GM19395 (cell line): ENCODE data around the gene PPP1R12C.
"Not testable (repeated sequence)": the region's sequence is repeated elsewhere in the genome, so short reads cannot be mapped to it uniquely, and the experiment has no call there.

ENCODE experiments used
- ATAC-seq: cut with Tn5 transposase; IDR thresholded peaks from one replicate; pipeline ENCODE4 v1.9.1; 2021; ENCODE audit warnings: mild to moderate bottlenecking, moderate library complexity; ENCODE audit not compliant: unreplicated experiment

PPP1R12C gene

GRCh38 chr19:55116859-55117662, at the start of gene PPP1R12C:
PPP1R12C (minus strand) TSS chr19:55117637; CDS start chr19:55117543, 94 bp downstream.
- ATAC-seq: no peak

- ATAC-seq: no peak
Measured at GRCh38 chr19:55166530-55167268, 49.3 kb upstream of the PPP1R12C start, which contains the start of gene DNAAF3. DNAAF3 (minus strand) TSS chr19:55166613; CDS start chr19:55166413, 200 bp downstream.

DNA sequence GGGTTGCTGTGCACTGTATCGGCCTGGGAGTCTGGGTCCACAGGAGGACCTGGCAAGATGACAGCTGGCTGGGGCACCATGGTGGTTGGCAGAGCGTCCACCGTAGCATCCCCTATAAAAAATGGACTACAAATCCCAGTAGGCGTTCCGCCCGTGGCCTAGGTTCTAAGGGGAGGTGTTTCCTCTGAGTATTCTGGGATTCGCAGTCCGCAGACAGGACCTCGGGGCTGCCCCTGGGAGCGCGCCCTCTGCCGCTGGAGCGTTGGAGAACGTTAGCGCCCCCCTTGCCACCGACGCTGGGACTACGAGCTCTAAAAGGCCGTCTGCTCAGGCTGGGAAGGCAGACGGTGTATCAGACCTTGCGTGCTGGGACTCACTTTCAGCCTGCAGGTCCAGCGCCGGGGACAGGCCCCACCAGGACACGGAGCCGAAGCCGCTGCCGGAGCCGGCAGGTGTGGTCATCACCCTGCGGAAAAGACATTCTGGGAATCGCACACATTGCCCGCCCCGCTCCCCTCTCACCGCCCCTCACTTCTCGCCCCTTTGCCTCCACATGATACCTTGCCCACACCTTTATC, 48.6 kb upstream of the PPP1R12C start:
- ATAC-seq: no peak

- no peak for ATAC-seq
Measured at GRCh38 chr19:55161571-55162322, 44.3 kb upstream of the PPP1R12C start.

DNA sequence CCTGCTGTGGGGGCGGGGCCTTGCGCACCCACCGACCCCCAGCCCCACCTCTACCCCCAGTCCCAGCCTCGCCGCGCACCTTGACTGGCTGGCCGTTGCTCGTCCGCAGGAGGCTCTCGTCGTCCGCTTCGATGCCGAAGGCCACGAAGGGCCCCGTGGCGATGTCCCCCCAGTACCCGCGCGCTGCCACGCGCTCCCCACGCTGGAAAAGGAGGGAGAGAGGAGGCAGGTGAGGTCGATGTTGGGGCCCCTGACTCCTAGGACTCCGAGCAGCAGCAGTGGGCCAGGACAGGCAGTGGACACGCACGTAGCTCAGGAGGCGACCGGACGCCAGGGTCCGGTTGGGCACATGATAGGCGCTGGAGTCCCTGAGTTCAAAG, 43.5 kb upstream of the PPP1R12C start:
- ATAC-seq: no peak

DNA sequence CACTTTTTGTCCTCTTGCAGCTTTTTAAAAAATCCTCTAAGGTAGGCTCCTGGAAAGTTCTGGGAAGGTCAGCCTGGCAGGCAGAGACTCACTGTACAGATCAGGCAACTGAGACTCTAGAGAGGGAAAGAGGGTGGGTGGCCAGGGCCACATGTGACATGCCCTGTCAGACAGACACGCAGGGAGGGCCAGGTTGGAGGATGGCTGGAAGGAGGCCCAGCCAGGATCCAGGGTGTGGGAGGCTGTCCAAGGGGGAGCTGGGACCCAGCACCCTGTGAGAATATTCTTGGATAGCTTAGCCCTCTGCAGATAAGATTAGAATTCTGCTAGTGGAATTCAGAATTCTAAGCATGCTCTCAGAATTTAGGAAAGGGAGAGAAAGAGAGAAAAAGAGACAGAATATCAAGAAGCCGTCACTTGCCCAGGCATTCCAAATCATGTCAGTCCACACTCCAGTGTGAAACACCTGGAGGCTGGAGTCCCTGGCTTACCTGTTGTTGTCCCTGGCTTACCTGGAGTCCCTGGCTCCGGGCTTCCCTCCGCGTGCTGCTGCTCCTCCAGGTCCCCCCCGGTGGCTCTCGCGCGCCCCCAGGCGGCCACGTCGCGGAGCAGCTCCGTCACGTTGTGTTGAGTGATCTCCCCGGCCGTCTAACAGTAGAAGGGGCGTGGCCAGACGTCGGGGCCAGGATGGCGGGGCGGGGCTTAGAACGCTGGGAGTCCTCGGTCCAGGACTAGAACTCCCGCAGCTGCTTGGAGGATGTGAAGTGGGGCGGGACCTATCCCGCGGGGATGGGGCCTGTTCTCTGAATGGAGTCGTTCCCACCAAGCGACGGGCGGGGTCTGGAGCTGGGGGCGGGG, 42.9 kb upstream of the PPP1R12C start:
- ATAC-seq: peak; percentile 63

- ATAC-seq: no peak
Measured at GRCh38 chr19:55158848-55159749, 41.7 kb upstream of the PPP1R12C start.

DNA sequence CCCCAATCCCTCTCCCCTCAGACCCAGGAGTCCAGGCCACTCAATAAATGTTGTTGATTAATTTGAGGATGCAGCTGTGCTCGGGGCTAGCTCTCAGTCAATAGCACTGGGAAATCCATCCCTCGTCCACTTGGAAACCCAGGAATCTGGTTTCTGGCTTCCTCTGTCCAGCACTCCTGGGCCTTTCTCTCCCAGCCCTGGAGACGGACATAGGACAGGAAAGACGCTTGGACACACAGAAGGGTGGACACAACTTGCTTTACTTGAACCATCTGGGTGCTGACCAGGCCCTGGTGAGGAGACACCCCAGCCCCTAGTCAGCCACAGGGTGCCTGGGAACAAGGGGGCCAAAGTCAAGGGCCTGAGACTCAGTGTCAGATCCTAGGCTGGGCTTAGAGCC, 41.0 kb upstream of the PPP1R12C start:
- no peak for ATAC-seq

DNA sequence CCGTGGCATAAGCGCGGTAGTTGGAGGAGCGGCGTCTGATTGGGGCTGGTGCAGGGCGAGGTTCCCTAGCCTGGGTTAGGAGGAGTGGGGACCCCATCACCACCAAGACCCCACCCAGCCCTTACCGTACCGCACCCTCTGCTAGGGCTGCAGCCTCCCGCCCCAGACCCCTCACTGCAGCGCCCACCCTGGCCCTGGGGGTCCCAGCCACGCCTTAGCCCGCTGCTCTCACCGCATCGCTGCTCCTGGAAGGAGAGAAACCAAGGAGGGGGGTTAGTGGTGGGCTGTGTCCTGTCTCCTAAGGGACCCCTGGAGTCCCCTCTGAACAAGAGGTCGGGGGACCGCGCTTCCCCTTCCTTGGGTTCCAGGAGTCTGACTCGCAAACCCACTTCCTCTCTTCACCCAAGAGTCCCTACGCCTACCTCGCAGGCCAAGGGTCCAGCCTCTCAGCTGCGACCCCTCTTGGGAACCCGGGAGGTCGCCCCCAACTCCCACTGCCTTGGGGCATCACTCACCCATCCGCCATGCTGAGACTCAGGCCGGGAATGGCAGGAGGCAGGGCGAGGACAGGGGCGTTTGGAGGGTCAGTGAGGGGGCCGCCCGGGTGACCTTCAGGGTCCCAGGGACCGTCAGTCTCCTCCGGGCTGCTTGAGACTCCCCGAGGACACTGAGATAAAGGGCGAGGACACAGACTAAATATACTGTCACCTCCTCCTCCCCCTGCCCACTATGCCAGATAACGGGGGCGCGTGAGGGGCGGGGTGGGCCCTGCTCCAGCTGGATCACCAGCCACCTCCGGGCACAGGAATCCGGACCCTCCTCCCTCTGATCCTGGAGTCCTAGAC, 39.8 kb upstream of the PPP1R12C start, which contains the start of gene TNNI3:
TSS of gene TNNI3 (minus strand) at position 669 of the 845 bp plus-strand sequence. CDS start at position 526, 143 bp downstream.
- ATAC-seq: no peak

GRCh38 chr19:55156202-55157063, 39.0 kb upstream of the PPP1R12C start:
- ATAC-seq: no peak

GRCh38 chr19:55155784-55156183, 38.3 kb upstream of the PPP1R12C start:
- not testable (repeated sequence) for ATAC-seq

DNA sequence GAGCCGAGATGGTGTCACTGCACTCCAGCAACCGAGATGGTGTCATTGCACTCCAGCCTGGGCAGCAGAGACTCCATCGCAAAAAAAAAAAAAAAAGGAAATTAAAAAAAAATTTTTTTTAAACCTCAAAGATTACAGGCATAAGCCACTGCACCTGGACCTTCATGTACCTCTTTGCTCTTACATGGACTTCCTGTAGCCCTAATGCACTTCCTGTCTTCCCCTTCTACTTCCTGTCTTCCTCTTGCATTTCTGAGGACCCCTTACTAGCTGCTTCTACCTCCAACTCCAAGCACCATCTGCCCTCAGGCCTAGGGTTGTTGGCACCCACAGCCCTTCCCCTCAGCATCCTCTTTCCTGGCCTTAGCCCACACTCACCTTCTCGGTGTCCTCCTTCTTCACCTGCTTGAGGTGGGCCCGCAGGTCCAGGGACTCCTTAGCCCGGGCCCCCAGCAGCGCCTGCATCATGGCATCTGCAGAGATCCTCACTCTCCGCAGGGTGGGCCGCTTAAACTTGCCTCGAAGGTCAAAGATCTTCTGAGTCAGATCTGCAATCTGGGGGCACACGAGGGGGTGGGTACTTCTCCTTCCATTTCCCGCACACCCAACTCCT, 36.3 kb upstream of the PPP1R12C start:
- no peak for ATAC-seq

DNA sequence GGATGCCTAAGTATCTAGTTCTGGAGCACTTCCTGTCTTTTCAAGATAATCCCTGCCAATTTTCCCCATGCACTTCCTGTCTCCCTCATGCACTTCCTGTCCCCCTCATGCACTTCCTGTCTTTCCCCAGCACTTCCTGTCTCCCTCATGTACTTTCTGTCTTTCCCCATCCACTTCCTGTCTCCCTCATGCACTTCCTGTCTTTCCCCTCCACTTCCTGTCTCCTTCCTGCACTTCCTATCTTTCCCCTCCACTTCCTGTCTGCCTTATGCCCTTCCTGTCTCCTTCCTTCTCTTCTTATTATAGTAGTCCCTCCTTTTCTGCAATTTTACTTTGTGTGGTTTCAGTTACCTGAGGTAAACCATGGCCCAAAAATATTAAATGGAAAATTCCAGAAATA, 34.6 kb upstream of the PPP1R12C start:
- ATAC-seq: no peak

DNA sequence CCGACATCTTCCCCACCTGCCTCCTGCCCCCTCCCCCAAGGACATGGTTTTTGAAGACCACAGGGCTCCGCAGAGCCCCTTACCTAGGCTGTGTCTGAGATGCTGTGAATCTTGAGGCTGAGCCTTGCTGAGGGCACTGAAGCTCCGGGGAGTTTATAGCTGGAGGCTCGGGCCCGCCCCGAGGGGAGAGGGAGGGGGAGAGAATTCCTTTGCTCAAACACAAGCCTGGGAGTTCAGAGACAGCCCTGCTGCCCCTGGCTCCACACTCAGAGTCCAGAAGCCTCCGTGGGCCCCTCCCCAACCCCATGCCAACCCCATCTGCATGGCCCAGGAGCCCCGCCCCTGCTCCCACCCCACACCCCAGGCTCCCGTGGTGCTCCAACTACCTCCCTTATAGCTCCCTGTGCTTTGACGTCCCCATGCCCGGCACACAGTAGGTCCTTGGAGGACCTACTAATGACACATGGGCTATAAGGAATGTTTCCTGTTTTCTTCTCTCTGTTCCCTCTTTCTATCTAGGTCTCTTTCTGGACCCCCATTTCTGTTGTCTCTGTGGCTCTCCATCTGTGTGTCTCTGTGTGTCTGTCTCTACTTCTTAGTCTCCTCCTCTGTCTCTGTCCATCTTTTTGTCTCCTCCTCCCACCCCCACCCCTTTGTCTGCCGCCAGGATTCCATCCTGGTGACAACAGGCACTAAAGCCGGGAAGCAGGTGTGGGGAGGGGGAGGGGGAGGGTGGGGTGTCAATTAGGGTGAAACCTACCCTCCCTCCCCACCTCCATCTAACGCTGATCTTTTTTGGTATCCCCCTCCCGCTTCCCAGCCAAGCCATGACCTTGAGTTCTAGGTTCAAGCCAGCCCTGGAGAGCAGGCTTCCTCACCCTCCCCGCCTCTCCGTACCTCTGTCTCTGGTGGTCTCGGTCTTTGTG, 31.9 kb upstream of the PPP1R12C start, which contains the start of gene TNNT1:
TSS of gene TNNT1 (minus strand) at position 129 of the 926 bp plus-strand sequence. CDS start 2,049 bp downstream, outside the sequence.
- ATAC-seq: no peak

DNA sequence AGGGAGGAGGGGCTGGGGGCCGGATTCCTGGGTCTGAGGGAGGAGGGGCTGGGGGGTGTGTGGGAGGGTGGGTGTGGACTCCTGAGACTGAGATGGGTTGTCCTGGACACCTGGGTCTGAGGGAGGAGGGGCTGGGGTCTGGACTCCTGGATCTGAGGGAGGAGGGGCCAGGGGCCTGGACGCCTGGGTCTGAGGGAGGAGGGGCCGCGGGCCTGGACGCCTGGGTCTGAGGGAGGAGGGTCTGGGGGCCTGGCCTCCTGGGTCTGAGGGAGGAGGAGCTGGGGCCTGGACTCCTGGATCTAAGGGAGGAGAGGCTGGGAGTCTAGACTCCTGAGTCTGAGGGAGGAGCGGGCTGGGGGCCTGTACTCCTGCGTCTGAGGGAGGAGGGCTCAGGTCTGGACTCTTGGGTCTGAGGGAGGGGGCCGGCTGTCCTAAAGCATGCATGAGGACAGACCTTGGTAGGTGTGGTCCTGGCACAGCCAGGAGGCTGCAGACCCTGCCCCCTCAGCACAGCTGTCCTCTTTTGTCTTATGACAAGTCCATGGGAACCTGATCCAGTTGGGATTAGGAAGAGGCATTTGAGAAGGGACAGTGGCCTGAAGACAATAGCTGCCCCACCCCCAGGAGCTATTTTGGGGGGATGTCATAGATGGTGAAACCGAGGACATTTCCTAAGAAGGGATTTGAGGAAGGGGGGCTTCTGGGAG, 30.3 kb upstream of the PPP1R12C start:
- ATAC-seq: no peak
